Measurements from ENCODE around the gene STON2. TPM values are rescaled to one million over a fixed set of nuclear protein-coding genes. Genes with fewer than 3 reads are reported as not detected.

Gene STON2
- total and polyA plus RNA-seq, 4 donors = 3.1 to 27.6 (median 15.2) TPM

DNA sequence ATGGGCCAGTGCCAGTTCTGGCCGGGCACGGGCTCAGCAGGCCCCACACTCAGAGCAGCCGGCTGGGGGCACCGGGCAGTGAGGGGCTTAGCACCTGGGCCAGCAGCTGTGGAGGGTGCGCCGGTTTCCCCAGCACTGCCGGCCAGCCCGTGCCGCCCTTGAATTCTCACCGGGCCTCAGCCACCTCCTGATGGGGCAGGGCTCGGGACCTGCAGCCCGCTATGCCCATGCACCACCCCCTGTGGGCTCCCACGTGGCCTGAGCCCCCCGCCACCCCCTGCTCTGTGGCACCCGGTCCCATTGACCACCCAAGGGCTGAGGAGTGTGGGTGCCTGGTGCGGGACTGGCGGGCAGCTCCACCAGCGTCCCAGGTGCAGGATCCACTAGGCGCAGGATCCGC is 164.0 kb downstream of the STON2 start:
- Histone ChIP-seq H3K36me3 (ENCODE audit: control insufficient read depth in 4 of 4, insufficient read depth in 4 of 4, low read length in 4 of 4) (no peaks in the 10 kb centered on the region), H3K27ac (ENCODE audit: low read depth in 1 of 2, low read length in 1 of 2) (no peak overlapping the region), H3K27me3 (ENCODE audit: control insufficient read depth in 3 of 3, insufficient read depth in 3 of 3, low read length in 2 of 3) (no peaks in the 10 kb centered on the region), H3K4me1 (ENCODE audit: control insufficient read depth in 5 of 5, insufficient read depth in 5 of 5, low read length in 5 of 5) (peaks cover 0 to 10% (median 0%) of the 10 kb centered on the region in 5 donors), H3K4me3 (no peak overlapping the region), H3K9ac (ENCODE audit: insufficient read depth in 1 of 2, low read length in 2 of 2) (no peak overlapping the region), H3K9me3 (ENCODE audit: control insufficient read depth in 4 of 4, insufficient read depth in 3 of 4, low read length in 3 of 4) (peaks cover 0 to 1% (median 0%) of the 10 kb centered on the region in 4 donors)
- TF ChIP-seq, protein P1, sequence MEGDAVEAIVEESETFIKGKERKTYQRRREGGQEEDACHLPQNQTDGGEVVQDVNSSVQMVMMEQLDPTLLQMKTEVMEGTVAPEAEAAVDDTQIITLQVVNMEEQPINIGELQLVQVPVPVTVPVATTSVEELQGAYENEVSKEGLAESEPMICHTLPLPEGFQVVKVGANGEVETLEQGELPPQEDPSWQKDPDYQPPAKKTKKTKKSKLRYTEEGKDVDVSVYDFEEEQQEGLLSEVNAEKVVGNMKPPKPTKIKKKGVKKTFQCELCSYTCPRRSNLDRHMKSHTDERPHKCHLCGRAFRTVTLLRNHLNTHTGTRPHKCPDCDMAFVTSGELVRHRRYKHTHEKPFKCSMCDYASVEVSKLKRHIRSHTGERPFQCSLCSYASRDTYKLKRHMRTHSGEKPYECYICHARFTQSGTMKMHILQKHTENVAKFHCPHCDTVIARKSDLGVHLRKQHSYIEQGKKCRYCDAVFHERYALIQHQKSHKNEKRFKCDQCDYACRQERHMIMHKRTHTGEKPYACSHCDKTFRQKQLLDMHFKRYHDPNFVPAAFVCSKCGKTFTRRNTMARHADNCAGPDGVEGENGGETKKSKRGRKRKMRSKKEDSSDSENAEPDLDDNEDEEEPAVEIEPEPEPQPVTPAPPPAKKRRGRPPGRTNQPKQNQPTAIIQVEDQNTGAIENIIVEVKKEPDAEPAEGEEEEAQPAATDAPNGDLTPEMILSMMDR (IDR thresholded peaks at IDR 0.05; ENCODE audit: control extremely low read depth, extremely low read depth) = no peak
- no peak for ATAC-seq (ENCODE audit: insufficient read depth, low FRiP score)
- no peak for DNase-seq
- WGBS, 2 donors = 94 to 97% methylated on average over 16 to 19 of the region's 20 CpGs

DNA sequence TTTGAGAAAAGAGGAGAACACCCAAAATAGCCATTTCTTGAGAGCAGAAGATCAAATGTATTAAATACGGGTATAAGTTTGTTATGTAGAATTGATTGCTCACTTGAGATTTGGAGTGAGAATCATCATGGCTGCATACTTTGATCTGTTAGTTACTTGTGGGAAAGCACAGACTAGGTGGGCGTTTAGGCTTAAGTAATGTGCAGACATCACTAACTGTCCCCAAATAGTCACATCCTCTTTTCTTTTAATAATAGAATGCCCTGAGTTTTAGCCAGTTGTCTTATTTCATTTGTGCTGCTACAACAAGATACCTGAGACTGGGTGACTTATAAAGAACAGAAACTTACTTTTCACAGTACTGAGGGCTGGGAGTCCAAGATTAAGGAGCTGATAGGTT is 165.0 kb downstream of the STON2 start:
- Histone ChIP-seq H3K4me1 (ENCODE audit: control insufficient read depth in 5 of 5, insufficient read depth in 5 of 5, low read length in 5 of 5) (peaks cover 0 to 10% (median 0%) of the 10 kb centered on the region in 5 donors), H3K9ac (ENCODE audit: insufficient read depth in 1 of 2, low read length in 2 of 2) (no peak overlapping the region), H3K27ac (ENCODE audit: low read depth in 1 of 2, low read length in 1 of 2) (no peak overlapping the region), H3K4me3 (no peak overlapping the region), H3K27me3 (ENCODE audit: control insufficient read depth in 3 of 3, insufficient read depth in 3 of 3, low read length in 2 of 3) (no peaks in the 10 kb centered on the region), H3K36me3 (ENCODE audit: control insufficient read depth in 4 of 4, insufficient read depth in 4 of 4, low read length in 4 of 4) (no peaks in the 10 kb centered on the region), H3K9me3 (ENCODE audit: control insufficient read depth in 4 of 4, insufficient read depth in 3 of 4, low read length in 3 of 4) (peaks cover 0 to 2% (median under 1%) of the 10 kb centered on the region in 4 donors)
- TF ChIP-seq, protein P1 (IDR thresholded peaks at IDR 0.05; ENCODE audit: control extremely low read depth, extremely low read depth) = no peak
- 58 to 74% methylated on average over 2 of the region's 2 CpGs for WGBS, 2 donors
- no peak for DNase-seq
- ATAC-seq (ENCODE audit: insufficient read depth, low FRiP score) = no peak

DNA sequence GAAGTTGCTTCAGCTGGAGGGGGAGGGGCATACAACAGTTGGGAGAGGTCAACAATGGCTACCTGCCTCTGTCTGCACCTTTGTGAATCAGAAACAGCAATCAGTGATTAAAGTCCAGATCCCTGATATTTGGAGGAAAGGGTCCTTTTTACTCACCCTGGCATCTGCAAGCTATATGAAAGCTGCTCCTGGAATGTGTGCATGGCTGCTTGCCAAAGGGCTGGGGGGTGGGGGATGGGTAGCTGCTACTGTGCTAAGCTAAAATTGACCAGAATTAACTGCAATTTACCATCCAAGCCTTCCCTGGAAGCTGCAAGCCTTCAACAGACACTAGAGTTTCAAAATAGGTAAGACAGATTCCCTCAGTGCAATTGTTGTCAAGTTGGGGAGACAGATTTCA is 165.8 kb downstream of the STON2 start:
- DNase-seq (peak; percentile 75 to 80 (median 77)), ATAC-seq (ENCODE audit: insufficient read depth, low FRiP score) (no peak)
- H3K4me1 ChIP-seq (ENCODE audit: control insufficient read depth in 5 of 5, insufficient read depth in 5 of 5, low read length in 5 of 5) = peaks cover 0 to 10% (median 0%) of the 10 kb centered on the region in 5 donors
- H3K9me3 ChIP-seq (ENCODE audit: control insufficient read depth in 4 of 4, insufficient read depth in 3 of 4, low read length in 3 of 4) = peaks cover 0 to 2% (median under 1%) of the 10 kb centered on the region in 4 donors
- H3K36me3 ChIP-seq (ENCODE audit: control insufficient read depth in 4 of 4, insufficient read depth in 4 of 4, low read length in 4 of 4) = no peaks in the 10 kb centered on the region
- no peaks in the 10 kb centered on the region for H3K27me3 ChIP-seq (ENCODE audit: control insufficient read depth in 3 of 3, insufficient read depth in 3 of 3, low read length in 2 of 3)
- no peak overlapping the region for H3K4me3 ChIP-seq
- H3K27ac ChIP-seq (ENCODE audit: low read depth in 1 of 2, low read length in 1 of 2) = no peak overlapping the region
- no peak overlapping the region for H3K9ac ChIP-seq (ENCODE audit: insufficient read depth in 1 of 2, low read length in 2 of 2)
- TF ChIP-seq, protein P1 (IDR thresholded peaks at IDR 0.05; ENCODE audit: control extremely low read depth, extremely low read depth) = no peak

DNA sequence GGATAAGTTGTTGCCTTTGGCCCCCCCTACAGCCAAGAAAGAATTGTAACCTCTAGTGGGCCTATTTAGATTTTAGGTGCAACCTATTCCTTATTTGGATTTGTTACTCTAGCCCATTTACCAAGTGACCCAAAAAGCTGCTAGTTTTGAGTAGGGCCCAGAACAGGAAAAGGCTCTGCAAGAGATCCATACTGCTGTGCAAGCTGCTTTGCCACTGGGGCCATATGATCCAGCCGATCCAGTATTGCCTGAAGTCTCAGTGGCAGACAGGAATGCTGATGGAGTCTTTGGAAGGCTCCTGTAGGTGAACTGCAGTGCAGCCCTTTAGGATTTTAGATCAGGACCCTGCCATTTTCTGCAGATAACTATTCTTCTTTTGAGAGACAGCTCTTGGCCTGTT is 166.5 kb downstream of the STON2 start:
- no peak overlapping the region for H3K9ac ChIP-seq (ENCODE audit: insufficient read depth in 1 of 2, low read length in 2 of 2)
- H3K4me3 ChIP-seq = no peak overlapping the region
- H3K27me3 ChIP-seq (ENCODE audit: control insufficient read depth in 3 of 3, insufficient read depth in 3 of 3, low read length in 2 of 3) = no peaks in the 10 kb centered on the region
- no peak for DNase-seq
- H3K36me3 ChIP-seq (ENCODE audit: control insufficient read depth in 4 of 4, insufficient read depth in 4 of 4, low read length in 4 of 4) = no peaks in the 10 kb centered on the region
- H3K9me3 ChIP-seq (ENCODE audit: control insufficient read depth in 4 of 4, insufficient read depth in 3 of 4, low read length in 3 of 4) = peaks cover 0 to 2% (median under 1%) of the 10 kb centered on the region in 4 donors
- H3K27ac ChIP-seq (ENCODE audit: low read depth in 1 of 2, low read length in 1 of 2) = no peak overlapping the region
- 90 to 92% methylated on average over 1 of the region's 1 CpG for WGBS, 2 donors
- TF ChIP-seq, protein P1 (IDR thresholded peaks at IDR 0.05; ENCODE audit: control extremely low read depth, extremely low read depth) = no peak
- no peak for ATAC-seq (ENCODE audit: insufficient read depth, low FRiP score)
- H3K4me1 ChIP-seq (ENCODE audit: control insufficient read depth in 5 of 5, insufficient read depth in 5 of 5, low read length in 5 of 5) = peaks cover 0 to 10% (median 0%) of the 10 kb centered on the region in 5 donors
